Vagina (tissue), 2 donors: ENCODE data around the gene PXDN.

ENCODE experiments used
- POLR2AphosphoS5 ChIP-seq, 2 donors: sonication (generic); formaldehyde crosslinking; IDR thresholded peaks; one replicate each; pipeline ENCODE4 v1.9.0; 2017; ENCODE audit warnings: antibody characterized with exemption in 2 of 2, mild to moderate bottlenecking in 2 of 2, low read depth in 1 of 2; ENCODE audit not compliant: insufficient read depth in 1 of 2
- TF ChIP-seq, protein P1 (sequence below), 3 experiments: fragments of 450-650 bp in 2 of 3; fragments of 200-600 bp in 1 of 3; sonication (generic) in 1 of 3; IDR thresholded peaks; one replicate each; pipeline ENCODE4 v1.5.1; 2017 to 2019; ENCODE audit warnings: antibody characterized with exemption in 3 of 3, mild to moderate bottlenecking in 2 of 3, moderate library complexity in 2 of 3

DNA sequence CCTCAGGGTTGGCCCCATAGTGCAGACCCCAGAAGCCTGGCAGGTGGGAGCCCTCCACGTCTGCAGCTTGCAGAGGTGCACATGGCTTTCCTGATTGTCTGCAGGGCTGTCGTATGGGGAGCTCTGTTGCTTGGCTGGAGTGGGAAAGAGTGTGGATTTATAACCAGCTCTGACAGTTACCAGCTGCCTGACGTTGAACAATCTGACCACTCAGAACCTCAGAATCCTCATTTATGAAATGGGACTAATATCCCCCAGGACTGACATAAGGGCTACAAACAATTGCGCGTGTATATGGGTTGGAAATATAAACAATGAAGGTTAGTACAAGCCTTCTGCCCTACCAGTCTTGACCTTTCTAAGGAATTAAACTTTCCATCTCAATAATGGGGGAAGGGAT lies 13.9 kb upstream of the PXDN start:
- TF ChIP-seq, protein P1, sequence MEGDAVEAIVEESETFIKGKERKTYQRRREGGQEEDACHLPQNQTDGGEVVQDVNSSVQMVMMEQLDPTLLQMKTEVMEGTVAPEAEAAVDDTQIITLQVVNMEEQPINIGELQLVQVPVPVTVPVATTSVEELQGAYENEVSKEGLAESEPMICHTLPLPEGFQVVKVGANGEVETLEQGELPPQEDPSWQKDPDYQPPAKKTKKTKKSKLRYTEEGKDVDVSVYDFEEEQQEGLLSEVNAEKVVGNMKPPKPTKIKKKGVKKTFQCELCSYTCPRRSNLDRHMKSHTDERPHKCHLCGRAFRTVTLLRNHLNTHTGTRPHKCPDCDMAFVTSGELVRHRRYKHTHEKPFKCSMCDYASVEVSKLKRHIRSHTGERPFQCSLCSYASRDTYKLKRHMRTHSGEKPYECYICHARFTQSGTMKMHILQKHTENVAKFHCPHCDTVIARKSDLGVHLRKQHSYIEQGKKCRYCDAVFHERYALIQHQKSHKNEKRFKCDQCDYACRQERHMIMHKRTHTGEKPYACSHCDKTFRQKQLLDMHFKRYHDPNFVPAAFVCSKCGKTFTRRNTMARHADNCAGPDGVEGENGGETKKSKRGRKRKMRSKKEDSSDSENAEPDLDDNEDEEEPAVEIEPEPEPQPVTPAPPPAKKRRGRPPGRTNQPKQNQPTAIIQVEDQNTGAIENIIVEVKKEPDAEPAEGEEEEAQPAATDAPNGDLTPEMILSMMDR (IDR thresholded peaks at IDR 0.05), result no peak
- TF ChIP-seq POLR2AphosphoS5 (IDR thresholded peaks at IDR 0.05; ENCODE audit: insufficient read depth in 1 of 2, low read depth in 1 of 2), result no peak
